HG03060 (cell line): ENCODE results near the gene KIF14.
A peak's percentile ranks its signal among the peaks of the same experiment; 100 is the strongest.

Experiments used
- ATAC-seq: cut with Tn5 transposase; IDR thresholded peaks from one replicate; pipeline ENCODE4 v1.9.1; 2021; ENCODE audit warnings: low read depth, moderate number of reproducible peaks; ENCODE audit not compliant: unreplicated experiment

Gene KIF14

GRCh38 chr1:200620273-200621131, at the start of gene KIF14:
TSS of gene KIF14 (minus strand) at chr1:200620751. CDS start at chr1:200618723, 2,028 bp downstream.
- ATAC-seq: peak; percentile 63

DNA sequence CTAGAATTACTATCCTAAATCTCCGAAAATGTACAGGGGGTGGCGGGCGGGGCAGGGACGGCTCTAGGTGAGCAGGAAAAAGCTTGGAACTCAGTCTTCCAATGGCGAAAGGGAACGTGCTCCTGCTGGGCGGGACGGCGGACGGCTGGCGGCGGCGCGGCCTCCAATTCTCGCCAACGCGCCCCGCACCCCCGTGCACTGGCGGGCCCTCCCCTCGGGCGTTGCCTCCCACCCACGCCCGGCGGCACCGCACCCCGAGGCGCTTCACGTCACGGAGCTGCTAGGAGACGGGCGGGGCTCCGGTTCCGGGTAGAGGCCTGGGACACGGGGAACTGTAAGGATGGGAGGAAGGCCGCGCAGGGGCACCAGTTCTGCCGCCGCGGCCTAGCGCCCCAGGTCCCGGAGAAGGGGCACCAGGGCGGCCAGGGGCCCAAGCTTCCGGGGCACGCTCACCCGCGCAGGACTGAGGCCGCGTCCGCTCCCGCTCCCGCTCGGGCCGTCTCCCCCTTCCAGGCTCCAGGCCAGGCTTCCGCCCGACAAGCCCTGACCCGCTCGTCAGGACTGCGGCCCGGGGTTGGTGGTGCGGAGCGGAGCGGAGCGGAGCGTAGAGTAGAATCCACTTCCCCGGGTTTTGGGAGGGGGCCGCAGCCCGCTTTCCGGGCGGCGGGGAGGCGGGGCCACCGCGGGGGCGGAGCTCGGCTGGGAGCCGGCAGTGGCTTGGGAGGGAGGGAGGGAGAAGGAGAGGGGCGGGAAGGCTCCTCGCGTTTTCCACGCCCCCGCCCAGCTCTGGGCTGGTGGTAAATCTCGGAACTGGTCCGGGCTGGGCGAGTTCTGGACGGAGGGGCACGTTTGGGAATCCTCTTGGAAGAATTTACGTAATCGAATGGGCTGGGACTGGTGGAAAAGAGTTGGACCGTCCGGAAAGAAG, 49.0 kb upstream of the KIF14 start, which contains the start of gene DDX59:
DDX59 (minus strand) TSS at position 594 of the 928 bp plus-strand sequence. CDS start 3,167 bp downstream, outside the sequence.
- ATAC-seq: peak; percentile 60

- ATAC-seq: no peak
Observed at GRCh38 chr1:200668514-200669313, 48.2 kb upstream of the KIF14 start.

GRCh38 chr1:200666309-200666708, 45.8 kb upstream of the KIF14 start:
- no peak for ATAC-seq

- no peak for ATAC-seq
Observed at GRCh38 chr1:200665861-200666260, 45.3 kb upstream of the KIF14 start.

GRCh38 chr1:200660719-200661118, 40.2 kb upstream of the KIF14 start:
- no peak for ATAC-seq

- no peak for ATAC-seq
Observed at GRCh38 chr1:200659269-200659668, 38.7 kb upstream of the KIF14 start.

DNA sequence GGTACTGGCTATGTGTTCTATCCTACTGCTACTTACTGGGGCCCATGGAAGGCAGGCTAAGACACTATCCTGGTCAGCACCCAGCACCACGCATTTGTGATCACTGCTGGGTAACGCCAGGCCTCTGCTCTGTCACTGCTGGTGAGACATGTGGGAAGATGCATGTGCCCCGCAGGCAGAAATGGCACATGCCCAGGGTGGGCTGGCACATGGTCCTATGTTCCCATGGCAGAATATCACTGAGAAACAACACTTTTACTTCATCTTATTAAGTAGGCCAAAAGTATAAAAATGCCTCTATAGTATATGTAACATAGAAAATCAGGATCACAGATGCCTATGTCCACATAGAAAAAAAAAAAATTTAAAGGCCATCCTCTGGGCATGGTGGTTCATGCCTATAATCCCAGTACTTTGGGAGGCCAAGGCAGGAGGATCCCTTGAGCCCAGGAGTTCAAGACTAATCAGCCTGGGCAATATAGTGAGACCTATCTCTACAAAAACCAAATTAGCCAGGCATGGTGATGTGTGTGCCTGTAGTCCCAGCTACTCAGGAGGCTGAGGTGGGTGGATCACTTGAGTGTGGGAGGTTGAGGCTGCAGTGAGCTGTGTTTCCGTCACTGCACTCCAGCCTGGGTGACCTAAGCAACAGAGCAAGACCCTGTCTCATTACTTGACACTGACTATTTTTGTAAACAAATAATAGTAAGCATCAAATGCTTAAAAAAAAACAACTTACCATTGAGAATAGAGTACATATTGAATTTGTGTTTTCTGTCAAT, 37.7 kb upstream of the KIF14 start:
- ATAC-seq: no peak

DNA sequence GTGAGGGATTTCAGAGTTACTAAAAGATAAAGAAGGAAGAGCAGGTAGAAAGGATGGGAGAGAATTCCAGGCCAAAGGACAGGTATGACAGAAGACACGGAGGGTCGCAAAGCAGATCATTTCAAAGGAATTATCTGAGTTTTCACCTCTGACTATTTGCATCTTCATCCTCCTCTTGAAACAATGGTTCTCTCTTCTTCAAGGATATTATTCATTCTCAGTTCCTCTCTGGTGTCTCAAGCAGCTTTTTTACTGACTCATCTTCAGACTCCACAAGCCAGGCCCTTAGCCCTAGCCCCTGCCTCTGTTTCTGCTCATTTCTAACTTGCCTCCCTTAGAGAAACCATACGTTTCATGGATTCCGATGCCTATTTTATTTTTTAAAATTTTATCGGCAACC, 34.1 kb upstream of the KIF14 start:
- ATAC-seq: peak; percentile 94

DNA sequence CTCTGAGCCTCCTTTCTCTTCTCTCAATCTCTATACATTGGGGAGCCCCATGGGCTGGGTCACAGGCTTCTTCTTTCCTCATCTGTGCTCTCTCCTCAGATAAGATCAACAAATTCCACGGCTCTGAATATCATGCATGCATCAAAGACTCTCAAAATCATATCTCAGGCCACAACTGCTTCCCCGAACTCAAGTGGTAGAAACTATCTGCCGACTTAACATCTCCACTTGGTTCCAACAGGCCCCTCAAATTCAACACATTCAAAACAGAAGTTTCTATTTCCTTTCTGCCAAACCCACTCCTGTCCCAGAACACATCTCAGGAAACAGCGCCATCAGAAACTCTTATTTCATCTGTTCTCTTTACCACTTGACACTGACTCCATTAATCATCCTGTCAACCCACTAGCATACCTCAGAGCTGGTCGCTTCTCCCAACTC, 32.5 kb upstream of the KIF14 start:
- no peak for ATAC-seq

DNA sequence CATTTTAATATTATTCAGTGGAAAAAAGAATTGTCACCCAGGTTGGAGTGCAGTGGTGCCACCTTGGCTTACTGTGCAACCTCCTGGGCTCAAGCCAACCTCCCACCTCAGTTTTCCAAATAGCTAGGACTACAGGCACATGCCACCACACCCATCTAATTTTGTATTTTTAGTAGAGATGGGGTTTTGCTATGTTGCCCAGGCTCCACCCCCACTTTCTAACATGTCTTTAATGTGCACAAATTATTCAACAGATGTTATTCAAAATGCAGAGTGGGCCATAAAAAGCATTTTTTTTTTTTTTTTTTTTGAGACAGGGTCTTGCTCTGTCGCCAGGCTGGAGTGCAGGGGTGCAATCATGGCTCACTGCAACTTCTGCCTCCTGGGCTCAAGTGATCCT, 31.8 kb upstream of the KIF14 start:
- no peak for ATAC-seq

GRCh38 chr1:200646515-200646914, 26.0 kb upstream of the KIF14 start:
- no peak for ATAC-seq

- no peak for ATAC-seq
Observed at GRCh38 chr1:200644021-200644420, 23.5 kb upstream of the KIF14 start.

DNA sequence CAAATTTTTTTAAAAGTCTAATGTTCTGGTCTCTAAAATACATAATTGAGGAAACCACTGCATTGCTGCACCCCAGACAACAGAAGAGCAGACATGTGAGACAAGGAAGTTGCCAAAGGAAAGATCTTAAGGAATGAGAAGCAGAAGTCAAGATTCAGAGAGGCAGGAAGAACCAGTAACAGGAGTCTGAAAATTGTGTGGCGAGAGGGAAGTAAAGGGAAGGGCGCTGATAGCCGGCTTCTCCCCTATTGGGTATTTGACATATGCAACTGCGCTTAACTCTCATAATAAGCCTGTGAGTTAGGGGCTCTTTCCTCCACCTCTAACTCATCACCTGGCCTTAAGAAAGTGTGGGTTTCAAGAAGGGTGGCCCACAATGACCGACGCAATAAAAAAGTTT, 21.9 kb upstream of the KIF14 start:
- ATAC-seq: no peak

DNA sequence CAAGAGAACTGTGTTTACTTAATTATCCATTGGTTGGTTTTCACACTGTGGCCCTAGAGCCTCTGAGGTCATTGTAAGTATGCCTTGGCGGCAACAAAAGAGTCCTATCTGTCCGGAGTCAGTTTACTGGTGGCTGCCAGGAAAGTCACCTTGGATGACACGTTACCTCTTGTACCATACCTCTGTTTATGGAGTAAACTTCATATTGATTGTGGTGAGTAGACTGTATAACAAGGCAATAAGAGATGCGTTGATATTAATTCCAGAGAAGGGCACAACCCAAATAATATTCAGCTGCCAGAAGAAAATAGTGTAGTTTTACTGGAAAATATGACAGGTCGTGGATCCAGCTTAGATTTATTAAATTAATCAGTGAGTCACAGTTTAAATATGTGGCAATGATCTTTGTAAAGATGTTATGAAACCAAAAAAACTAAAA, 20.4 kb upstream of the KIF14 start:
- ATAC-seq: no peak

DNA sequence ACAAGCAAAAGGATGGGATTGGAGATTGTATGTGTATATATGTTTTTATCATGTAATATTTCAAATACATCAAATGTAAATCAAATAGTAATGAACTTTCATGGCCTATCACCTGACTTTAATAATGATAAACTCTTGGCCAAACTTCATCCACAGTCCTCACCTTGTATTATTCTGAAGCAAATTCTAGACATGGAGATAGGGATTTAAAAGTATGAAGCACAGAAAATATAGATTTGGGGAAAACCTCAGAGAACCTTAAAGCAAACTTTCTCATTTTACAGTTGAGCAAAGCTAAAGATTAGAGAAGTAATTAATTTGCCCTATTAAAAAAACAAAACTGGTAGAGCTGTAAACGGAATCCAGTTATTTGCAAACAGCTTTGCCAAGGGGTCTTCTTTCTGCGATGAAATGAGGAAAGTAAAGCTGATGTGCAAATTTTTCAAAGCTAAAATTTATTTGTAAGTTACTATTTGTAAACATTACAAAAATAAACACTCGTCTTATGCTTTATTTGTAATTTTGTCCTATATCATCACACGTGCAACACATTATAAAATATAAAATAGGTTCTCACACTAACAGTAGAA, 19.9 kb upstream of the KIF14 start:
- no peak for ATAC-seq

DNA sequence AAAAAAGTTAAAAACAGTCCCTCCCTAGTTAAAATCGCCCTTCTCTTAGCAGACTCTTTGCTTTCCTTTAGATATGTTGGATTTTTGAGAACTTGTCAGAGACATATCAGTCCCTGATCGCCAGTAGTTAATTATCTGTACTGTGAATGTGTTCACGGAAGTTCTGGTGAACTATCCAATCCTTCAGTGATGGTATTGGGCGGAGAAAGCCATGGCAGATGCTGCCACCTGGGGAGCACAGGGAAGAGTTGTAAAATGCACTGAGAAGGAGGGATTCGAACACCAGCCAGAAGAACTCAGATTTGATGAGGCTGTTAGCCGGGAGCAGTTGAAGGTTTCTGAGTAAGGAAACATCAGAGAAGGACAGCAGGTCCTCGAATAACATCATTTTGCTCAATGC, 17.5 kb upstream of the KIF14 start:
- ATAC-seq: no peak

DNA sequence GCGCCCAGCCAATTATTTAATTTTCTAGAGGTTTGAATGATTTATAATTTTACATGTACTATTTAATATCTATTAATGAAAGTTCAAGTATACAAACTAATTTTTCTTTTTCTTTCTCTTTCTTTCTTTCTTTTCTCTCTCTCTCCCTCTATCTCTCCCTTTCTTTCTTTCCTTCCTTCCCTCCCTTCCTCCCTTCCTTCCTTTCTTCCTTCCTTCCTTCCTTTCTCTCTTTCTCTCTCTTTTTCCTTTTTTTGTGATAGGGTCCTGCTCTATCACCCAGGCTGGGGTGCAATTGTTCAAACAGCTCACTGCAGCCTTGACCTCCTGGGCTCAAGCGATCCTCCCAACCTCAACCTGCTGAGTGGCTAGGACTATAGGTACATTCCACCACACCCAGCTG, 16.1 kb upstream of the KIF14 start:
- no peak for ATAC-seq
